HEK293 (cell line): ENCODE results near the gene CLDN34.

ENCODE experiments used
- CTCF ChIA-PET: fragments of 350-600 bp; formaldehyde crosslinking; extraction: SDS; loops from one replicate; lab custom pipeline; 2021; ENCODE audit warnings: antibody characterized with exemption; lab: Yijun Ruan, JAX
- POLR2A ChIA-PET: fragments of 300-600 bp; formaldehyde crosslinking; extraction: SDS; loops from one replicate; lab custom pipeline; 2020; ENCODE audit warnings: antibody characterized with exemption, inconsistent platforms; lab: Yijun Ruan, JAX
- H3K27ac ChIP-seq: fragments of 200-500 bp; sonication (Bioruptor generic); 2 replicates; pipeline ENCODE4 v1.5.1; 2014; ENCODE audit warnings: low read depth, low read length, control low read depth, inconsistent platforms; ENCODE audit errors: extremely low read depth
- H3K36me3 ChIP-seq, 2 experiments: fragments of 200-500 bp in 1 of 2; sonication (Bioruptor generic) in 1 of 2; 1 replicate in 1 of 2; 2 replicates in 1 of 2; pipeline ENCODE4 v1.5.1; 2014 to 2017; ENCODE audit warnings: inconsistent platforms in 2 of 2, low read length in 2 of 2; ENCODE audit not compliant: control insufficient read depth in 2 of 2, insufficient read depth in 1 of 2
- H3K4me1 ChIP-seq: fragments of 200-500 bp; sonication (Bioruptor generic); 2 replicates; pipeline ENCODE4 v1.5.1; 2014; ENCODE audit warnings: mild to moderate bottlenecking, low read length, inconsistent platforms; ENCODE audit not compliant: control insufficient read depth, insufficient read depth
- H3K4me3 ChIP-seq: 2 replicates; pipeline ENCODE4 v1.5.1; 2011; ENCODE audit warnings: low read depth, mild to moderate bottlenecking, control low read depth, low read length, moderate library complexity
- H3K9me3 ChIP-seq: fragments of 200-500 bp; sonication (Bioruptor generic); 2 replicates; pipeline ENCODE4 v1.5.1; 2014; ENCODE audit warnings: low read depth, low read length, inconsistent platforms; ENCODE audit not compliant: control insufficient read depth, insufficient read depth
- KLF9 ChIP-seq: fragments of 450-650 bp; formaldehyde crosslinking; IDR thresholded peaks from 2 replicates; pipeline ENCODE4 v1.5.1; 2016; ENCODE audit warnings: missing biosample characterization, missing genetic modification characterization, low read depth
- MEIS1 ChIP-seq: sonication (generic); formaldehyde crosslinking; IDR thresholded peaks from 2 replicates; pipeline ENCODE4 v1.8.1; 2022; ENCODE audit warnings: missing genetic modification reagents, mild to moderate bottlenecking, borderline replicate concordance
- PRDM1 ChIP-seq: fragments of 450-650 bp; formaldehyde crosslinking; IDR thresholded peaks from 2 replicates; pipeline ENCODE4; 2016; ENCODE audit warnings: missing biosample characterization, missing genetic modification characterization
- SCRT2 ChIP-seq: fragments of 450-650 bp; formaldehyde crosslinking; IDR thresholded peaks from 2 replicates; pipeline ENCODE4 v1.5.1; 2016; ENCODE audit warnings: missing biosample characterization, missing genetic modification characterization
- SP2 ChIP-seq: fragments of 450-650 bp; formaldehyde crosslinking; IDR thresholded peaks from 2 replicates; pipeline ENCODE4 v1.5.1; 2016; ENCODE audit warnings: missing biosample characterization, missing genetic modification characterization
- ZBTB20 ChIP-seq: fragments of 450-650 bp; formaldehyde crosslinking; IDR thresholded peaks from 2 replicates; pipeline ENCODE4 v1.5.1; 2016; ENCODE audit warnings: missing biosample characterization, missing genetic modification characterization
- ZBTB48 ChIP-seq: fragments of 450-650 bp; formaldehyde crosslinking; IDR thresholded peaks from 2 replicates; pipeline ENCODE4 v1.5.1; 2016; ENCODE audit warnings: missing biosample characterization, missing genetic modification characterization
- ZFP37 ChIP-seq: fragments of 450-650 bp; formaldehyde crosslinking; IDR thresholded peaks from 2 replicates; pipeline ENCODE4 v1.5.1; 2016; ENCODE audit warnings: missing biosample characterization, missing genetic modification characterization
- ZNF174 ChIP-seq: fragments of 450-650 bp; formaldehyde crosslinking; IDR thresholded peaks from 2 replicates; pipeline ENCODE4 v1.5.0; 2017; ENCODE audit warnings: missing biosample characterization, mild to moderate bottlenecking, missing genetic modification characterization
- ZNF175 ChIP-seq: fragments of 450-650 bp; formaldehyde crosslinking; IDR thresholded peaks from 2 replicates; pipeline ENCODE4 v1.5.1; 2016; ENCODE audit warnings: missing biosample characterization, missing genetic modification characterization
- ZNF223 ChIP-seq: fragments of 450-650 bp; formaldehyde crosslinking; IDR thresholded peaks from 2 replicates; pipeline ENCODE4 v1.5.1; 2016; ENCODE audit warnings: missing biosample characterization, missing genetic modification characterization
- ZNF239 ChIP-seq: fragments of 450-650 bp; formaldehyde crosslinking; IDR thresholded peaks from 2 replicates; pipeline ENCODE4 v1.5.1; 2016; ENCODE audit warnings: missing biosample characterization, missing genetic modification characterization
- ZNF274 ChIP-seq, 2 experiments: fragments of 200-500 bp in 1 of 2; fragments of 450-650 bp in 1 of 2; sonication (Bioruptor generic) in 1 of 2; formaldehyde crosslinking in 1 of 2; IDR thresholded peaks; 2 replicates each; pipeline versions ENCODE4 v1.5.1 to v1.6.1; 2014 to 2016; ENCODE audit warnings: borderline replicate concordance in 1 of 2, inconsistent platforms in 1 of 2, low read length in 1 of 2, missing biosample characterization in 1 of 2, missing genetic modification characterization in 1 of 2
- ZNF324 ChIP-seq: fragments of 450-650 bp; formaldehyde crosslinking; IDR thresholded peaks from 2 replicates; pipeline ENCODE4 v1.5.1; 2016; ENCODE audit warnings: missing biosample characterization, missing genetic modification characterization
- ZNF350 ChIP-seq: fragments of 450-650 bp; formaldehyde crosslinking; IDR thresholded peaks from 2 replicates; pipeline ENCODE4 v1.5.0; 2017; ENCODE audit warnings: missing biosample characterization, mild to moderate bottlenecking, missing genetic modification characterization
- ZNF366 ChIP-seq: fragments of 450-650 bp; formaldehyde crosslinking; conservative IDR thresholded peaks from 2 replicates; pipeline ENCODE4 v1.5.1; 2016; ENCODE audit warnings: missing biosample characterization, missing genetic modification characterization
- ZNF549 ChIP-seq: fragments of 450-650 bp; IDR thresholded peaks from 2 replicates; pipeline ENCODE4 v1.5.1; 2018; ENCODE audit warnings: missing biosample characterization, missing genetic modification characterization, mild to moderate bottlenecking, inconsistent platforms, moderate library complexity
- ZNF600 ChIP-seq: fragments of 450-650 bp; formaldehyde crosslinking; IDR thresholded peaks from 2 replicates; pipeline ENCODE4 v1.5.1; 2016; ENCODE audit warnings: missing biosample characterization, missing genetic modification characterization
- ZNF677 ChIP-seq: fragments of 450-650 bp; IDR thresholded peaks from 2 replicates; pipeline ENCODE4 v1.5.0; 2018; ENCODE audit warnings: missing biosample characterization, mild to moderate bottlenecking, missing genetic modification characterization, moderate library complexity
- ZNF701 ChIP-seq: fragments of 450-650 bp; formaldehyde crosslinking; IDR thresholded peaks from 2 replicates; pipeline ENCODE4 v1.5.1; 2016; ENCODE audit warnings: missing biosample characterization, missing genetic modification characterization
- ZNF776 ChIP-seq: fragments of 450-650 bp; formaldehyde crosslinking; IDR thresholded peaks from 2 replicates; pipeline ENCODE4 v1.5.0; 2017; ENCODE audit warnings: missing biosample characterization, missing genetic modification characterization, borderline replicate concordance
- ZNF837 ChIP-seq: fragments of 450-650 bp; formaldehyde crosslinking; IDR thresholded peaks from 2 replicates; pipeline ENCODE4 v1.5.1; 2016; ENCODE audit warnings: missing biosample characterization, missing genetic modification characterization
- ZSCAN16 ChIP-seq: fragments of 450-650 bp; formaldehyde crosslinking; IDR thresholded peaks from 2 replicates; pipeline ENCODE4 v1.5.1; 2016; ENCODE audit warnings: missing biosample characterization, missing genetic modification characterization
- TF ChIP-seq, protein P1 (sequence below): fragments of 450-650 bp; formaldehyde crosslinking; IDR thresholded peaks from 2 replicates; pipeline ENCODE4 v1.5.1; 2016; ENCODE audit warnings: missing biosample characterization, missing genetic modification characterization
- TF ChIP-seq, protein P2 (sequence below): fragments of 450-650 bp; formaldehyde crosslinking; IDR thresholded peaks from 2 replicates; pipeline ENCODE4 v1.5.1; 2017; ENCODE audit warnings: missing biosample characterization, missing genetic modification characterization
- TF ChIP-seq, protein P3 (sequence below): fragments of 450-650 bp; formaldehyde crosslinking; IDR thresholded peaks from 2 replicates; pipeline ENCODE4 v1.5.1; 2016; ENCODE audit warnings: missing biosample characterization, missing genetic modification characterization, low read depth
- TF ChIP-seq, protein P4 (sequence below): fragments of 450-650 bp; formaldehyde crosslinking; IDR thresholded peaks from 2 replicates; pipeline ENCODE4 v1.5.1; 2017; ENCODE audit warnings: missing biosample characterization, missing genetic modification characterization
- TF ChIP-seq, protein P5 (sequence below): fragments of 450-650 bp; formaldehyde crosslinking; IDR thresholded peaks from 2 replicates; pipeline ENCODE4 v1.5.1; 2016; ENCODE audit warnings: missing biosample characterization, missing genetic modification characterization

The CLDN34 gene

DNA sequence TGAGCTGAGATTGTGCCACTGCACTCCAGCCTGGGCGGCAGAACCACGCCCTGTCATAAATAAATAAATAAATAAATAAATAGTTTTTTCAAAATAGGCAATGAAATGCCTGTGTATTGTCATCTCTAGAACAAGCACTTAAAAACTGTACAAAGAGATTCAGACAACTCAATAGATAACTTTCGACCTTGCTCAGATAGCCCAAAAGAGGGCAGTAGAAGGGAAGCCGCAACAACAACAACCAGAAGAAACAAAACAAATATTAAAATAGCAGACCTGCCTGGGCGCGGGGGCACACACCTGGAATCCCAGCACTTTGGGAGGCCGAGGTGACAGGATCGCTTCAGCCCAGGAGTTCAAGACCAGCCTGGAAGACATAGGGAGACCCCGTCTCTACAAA lies 9.4 kb upstream of the CLDN34 start:
- no peak overlapping the region for H3K27ac ChIP-seq
- POLR2A ChIA-PET = no interaction called here
- no peaks in the 10 kb centered on the region for H3K4me1 ChIP-seq
- H3K4me3 ChIP-seq = no peak overlapping the region
- H3K9me3 ChIP-seq = no peaks in the 10 kb centered on the region
- no peaks in the 10 kb centered on the region for H3K36me3 ChIP-seq
- CTCF ChIA-PET = interaction anchor here (0.7 kb wide), 1 partner anchor 396 kb away, joined by 3 read pairs; no protein-coding TSS in a partner anchor
- TF ChIP-seq ZFP37 (tag by site-specific recombination) (no peak), ZNF366 (tag by site-specific recombination) (no peak), ZNF175 (tag by site-specific recombination) (no peak), ZNF350 (tag by site-specific recombination) (no peak), ZNF677 (no peak), ZNF549 (tag by site-specific recombination) (no peak), ZNF174 (no peak), ZBTB48 (tag by site-specific recombination) (no peak), SP2 (no peak), SCRT2 (no peak), MEIS1 (CRISPR knock-in tag) (no peak), KLF9 (tag by site-specific recombination) (no peak), PRDM1 (tag by site-specific recombination) (no peak)
- TF ChIP-seq, protein P1, sequence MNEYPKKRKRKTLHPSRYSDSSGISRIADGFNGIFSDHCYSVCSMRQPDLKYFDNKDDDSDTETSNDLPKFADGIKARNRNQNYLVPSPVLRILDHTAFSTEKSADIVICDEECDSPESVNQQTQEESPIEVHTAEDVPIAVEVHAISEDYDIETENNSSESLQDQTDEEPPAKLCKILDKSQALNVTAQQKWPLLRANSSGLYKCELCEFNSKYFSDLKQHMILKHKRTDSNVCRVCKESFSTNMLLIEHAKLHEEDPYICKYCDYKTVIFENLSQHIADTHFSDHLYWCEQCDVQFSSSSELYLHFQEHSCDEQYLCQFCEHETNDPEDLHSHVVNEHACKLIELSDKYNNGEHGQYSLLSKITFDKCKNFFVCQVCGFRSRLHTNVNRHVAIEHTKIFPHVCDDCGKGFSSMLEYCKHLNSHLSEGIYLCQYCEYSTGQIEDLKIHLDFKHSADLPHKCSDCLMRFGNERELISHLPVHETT = no peak
- TF ChIP-seq, protein P2, sequence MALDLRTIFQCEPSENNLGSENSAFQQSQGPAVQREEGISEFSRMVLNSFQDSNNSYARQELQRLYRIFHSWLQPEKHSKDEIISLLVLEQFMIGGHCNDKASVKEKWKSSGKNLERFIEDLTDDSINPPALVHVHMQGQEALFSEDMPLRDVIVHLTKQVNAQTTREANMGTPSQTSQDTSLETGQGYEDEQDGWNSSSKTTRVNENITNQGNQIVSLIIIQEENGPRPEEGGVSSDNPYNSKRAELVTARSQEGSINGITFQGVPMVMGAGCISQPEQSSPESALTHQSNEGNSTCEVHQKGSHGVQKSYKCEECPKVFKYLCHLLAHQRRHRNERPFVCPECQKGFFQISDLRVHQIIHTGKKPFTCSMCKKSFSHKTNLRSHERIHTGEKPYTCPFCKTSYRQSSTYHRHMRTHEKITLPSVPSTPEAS (tag by site-specific recombination) = no peak

DNA sequence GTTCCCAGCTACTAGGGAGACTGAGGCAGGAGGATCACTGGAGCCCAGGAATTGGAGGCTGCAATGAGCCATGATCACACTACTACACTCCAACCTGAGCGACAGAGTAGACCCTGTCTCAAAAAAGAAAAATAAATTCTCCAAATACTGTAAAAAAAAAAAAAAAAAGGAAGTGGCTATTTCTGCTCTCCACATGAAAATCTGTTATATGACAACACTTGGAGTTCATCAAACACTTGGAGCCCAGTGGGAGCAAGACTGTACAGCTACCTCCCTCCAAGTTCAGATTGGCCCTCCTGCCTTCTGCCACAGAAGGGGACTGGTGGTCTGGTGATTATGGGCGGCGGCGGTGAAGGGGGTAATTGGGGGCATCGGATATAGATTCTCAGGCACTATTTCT lies 9.0 kb upstream of the CLDN34 start:
- no peak overlapping the region for H3K4me3 ChIP-seq
- ChIA-PET POLR2A (no interaction called here), CTCF (interaction anchor here (0.6 to 0.7 kb wide), 2 partner anchors 206 to 397 kb away, joined by 3 read pairs; no protein-coding TSS in a partner anchor)
- no peaks in the 10 kb centered on the region for H3K36me3 ChIP-seq
- no peaks in the 10 kb centered on the region for H3K4me1 ChIP-seq
- no peaks in the 10 kb centered on the region for H3K9me3 ChIP-seq
- H3K27ac ChIP-seq = no peak overlapping the region
- TF ChIP-seq, protein P3, sequence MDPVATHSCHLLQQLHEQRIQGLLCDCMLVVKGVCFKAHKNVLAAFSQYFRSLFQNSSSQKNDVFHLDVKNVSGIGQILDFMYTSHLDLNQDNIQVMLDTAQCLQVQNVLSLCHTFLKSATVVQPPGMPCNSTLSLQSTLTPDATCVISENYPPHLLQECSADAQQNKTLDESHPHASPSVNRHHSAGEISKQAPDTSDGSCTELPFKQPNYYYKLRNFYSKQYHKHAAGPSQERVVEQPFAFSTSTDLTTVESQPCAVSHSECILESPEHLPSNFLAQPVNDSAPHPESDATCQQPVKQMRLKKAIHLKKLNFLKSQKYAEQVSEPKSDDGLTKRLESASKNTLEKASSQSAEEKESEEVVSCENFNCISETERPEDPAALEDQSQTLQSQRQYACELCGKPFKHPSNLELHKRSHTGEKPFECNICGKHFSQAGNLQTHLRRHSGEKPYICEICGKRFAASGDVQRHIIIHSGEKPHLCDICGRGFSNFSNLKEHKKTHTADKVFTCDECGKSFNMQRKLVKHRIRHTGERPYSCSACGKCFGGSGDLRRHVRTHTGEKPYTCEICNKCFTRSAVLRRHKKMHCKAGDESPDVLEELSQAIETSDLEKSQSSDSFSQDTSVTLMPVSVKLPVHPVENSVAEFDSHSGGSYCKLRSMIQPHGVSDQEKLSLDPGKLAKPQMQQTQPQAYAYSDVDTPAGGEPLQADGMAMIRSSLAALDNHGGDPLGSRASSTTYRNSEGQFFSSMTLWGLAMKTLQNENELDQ (tag by site-specific recombination) = no peak
- TF ChIP-seq ZBTB20 (no peak), ZNF701 (no peak), ZNF600 (no peak), ZNF324 (no peak), ZSCAN16 (tag by site-specific recombination) (no peak), ZNF274 (IDR thresholded peaks at IDR 0.05; ENCODE audit: low read length) (no peak), ZNF274 (tag by site-specific recombination; IDR thresholded peaks at IDR 0.05; ENCODE audit: borderline replicate concordance) (no peak), ZBTB48 (tag by site-specific recombination) (no peak), ZNF776 (tag by site-specific recombination) (no peak), ZNF837 (tag by site-specific recombination) (no peak), ZNF239 (tag by site-specific recombination) (no peak), ZNF223 (tag by site-specific recombination) (no peak)
- TF ChIP-seq, protein P4, sequence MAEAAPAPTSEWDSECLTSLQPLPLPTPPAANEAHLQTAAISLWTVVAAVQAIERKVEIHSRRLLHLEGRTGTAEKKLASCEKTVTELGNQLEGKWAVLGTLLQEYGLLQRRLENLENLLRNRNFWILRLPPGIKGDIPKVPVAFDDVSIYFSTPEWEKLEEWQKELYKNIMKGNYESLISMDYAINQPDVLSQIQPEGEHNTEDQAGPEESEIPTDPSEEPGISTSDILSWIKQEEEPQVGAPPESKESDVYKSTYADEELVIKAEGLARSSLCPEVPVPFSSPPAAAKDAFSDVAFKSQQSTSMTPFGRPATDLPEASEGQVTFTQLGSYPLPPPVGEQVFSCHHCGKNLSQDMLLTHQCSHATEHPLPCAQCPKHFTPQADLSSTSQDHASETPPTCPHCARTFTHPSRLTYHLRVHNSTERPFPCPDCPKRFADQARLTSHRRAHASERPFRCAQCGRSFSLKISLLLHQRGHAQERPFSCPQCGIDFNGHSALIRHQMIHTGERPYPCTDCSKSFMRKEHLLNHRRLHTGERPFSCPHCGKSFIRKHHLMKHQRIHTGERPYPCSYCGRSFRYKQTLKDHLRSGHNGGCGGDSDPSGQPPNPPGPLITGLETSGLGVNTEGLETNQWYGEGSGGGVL (tag by site-specific recombination) = no peak
- TF ChIP-seq, protein P5, sequence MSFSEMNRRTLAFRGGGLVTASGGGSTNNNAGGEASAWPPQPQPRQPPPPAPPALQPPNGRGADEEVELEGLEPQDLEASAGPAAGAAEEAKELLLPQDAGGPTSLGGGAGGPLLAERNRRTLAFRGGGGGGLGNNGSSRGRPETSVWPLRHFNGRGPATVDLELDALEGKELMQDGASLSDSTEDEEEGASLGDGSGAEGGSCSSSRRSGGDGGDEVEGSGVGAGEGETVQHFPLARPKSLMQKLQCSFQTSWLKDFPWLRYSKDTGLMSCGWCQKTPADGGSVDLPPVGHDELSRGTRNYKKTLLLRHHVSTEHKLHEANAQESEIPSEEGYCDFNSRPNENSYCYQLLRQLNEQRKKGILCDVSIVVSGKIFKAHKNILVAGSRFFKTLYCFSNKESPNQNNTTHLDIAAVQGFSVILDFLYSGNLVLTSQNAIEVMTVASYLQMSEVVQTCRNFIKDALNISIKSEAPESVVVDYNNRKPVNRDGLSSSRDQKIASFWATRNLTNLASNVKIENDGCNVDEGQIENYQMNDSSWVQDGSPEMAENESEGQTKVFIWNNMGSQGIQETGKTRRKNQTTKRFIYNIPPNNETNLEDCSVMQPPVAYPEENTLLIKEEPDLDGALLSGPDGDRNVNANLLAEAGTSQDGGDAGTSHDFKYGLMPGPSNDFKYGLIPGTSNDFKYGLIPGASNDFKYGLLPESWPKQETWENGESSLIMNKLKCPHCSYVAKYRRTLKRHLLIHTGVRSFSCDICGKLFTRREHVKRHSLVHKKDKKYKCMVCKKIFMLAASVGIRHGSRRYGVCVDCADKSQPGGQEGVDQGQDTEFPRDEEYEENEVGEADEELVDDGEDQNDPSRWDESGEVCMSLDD (tag by site-specific recombination) = no peak
